DMS53 treated with DMSO at 0.1 percent for 48 hours (cell line): ENCODE measurements around the gene AHRR.
A peak's percentile ranks its signal among the peaks of the same experiment; 100 is the strongest.
"Not testable (repeated sequence)": the region's sequence is repeated elsewhere in the genome, so short reads cannot be mapped to it uniquely, and the experiment has no call there.

Experiments
- DNase-seq: peaks from one replicate; lab custom pipeline; 2025; ENCODE audit not compliant: unreplicated experiment; lab: John Stamatoyannopoulos, UW

Gene AHRR

DNA sequence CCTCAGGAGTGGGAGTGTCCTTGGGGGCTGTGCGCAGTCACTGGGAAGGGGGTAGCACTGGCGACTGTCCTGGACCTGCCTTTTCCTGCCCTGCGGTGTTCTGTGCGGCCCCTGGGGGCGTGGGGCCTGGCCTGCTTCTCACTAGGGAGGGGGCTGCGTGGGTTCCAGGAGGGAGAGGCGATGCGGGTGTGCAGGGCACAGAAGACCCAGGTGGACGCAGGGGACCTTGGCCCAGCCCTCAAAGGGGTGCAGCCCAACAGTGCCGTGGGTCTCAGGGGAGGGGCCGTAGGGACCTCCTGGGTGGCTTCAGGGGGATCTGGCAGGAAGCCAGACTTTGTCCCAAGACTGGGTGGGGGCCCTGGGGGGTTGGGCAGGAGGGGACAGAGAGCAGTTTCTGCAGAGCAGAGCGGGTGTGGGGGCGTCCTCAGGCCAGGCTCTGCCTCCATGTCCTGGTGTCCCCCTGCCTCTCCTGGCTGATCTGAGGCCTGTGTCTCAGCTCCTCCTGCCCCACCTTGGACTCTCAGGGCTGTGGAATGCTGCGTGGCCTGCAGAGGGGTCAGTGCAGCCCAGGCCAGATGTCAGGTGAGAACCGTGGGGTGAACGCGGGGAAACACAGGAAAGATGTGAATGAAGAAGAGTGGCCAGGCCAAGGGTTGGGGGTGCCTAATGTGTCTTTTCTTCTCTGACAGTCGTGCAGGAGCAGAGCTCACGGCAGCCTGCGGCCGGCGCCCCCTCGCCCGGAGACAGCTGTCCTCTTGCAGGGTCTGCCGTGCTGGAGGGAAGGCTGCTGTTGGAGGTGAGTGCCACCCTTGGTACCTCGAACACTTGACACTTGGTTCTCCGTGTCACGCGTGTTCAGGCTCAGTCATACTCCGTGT is 54.6 kb downstream of the AHRR start:
- DNase-seq, result no peak

- no peak for DNase-seq
These were observed 55.3 kb downstream of the AHRR start for GRCh38 chr5:376799-377325.

- DNase-seq, result no peak
These were observed 55.9 kb downstream of the AHRR start for GRCh38 chr5:377326-377981.

- peak; percentile 86 for DNase-seq
These were observed 56.9 kb downstream of the AHRR start for GRCh38 chr5:378301-378891.

GRCh38 chr5:378976-379742 is 57.6 kb downstream of the AHRR start:
- DNase-seq, result no peak

GRCh38 chr5:380701-381309 is 59.3 kb downstream of the AHRR start:
- DNase-seq, result no peak

- no peak for DNase-seq
These were observed 61.6 kb downstream of the AHRR start for GRCh38 chr5:383066-383465.

DNA sequence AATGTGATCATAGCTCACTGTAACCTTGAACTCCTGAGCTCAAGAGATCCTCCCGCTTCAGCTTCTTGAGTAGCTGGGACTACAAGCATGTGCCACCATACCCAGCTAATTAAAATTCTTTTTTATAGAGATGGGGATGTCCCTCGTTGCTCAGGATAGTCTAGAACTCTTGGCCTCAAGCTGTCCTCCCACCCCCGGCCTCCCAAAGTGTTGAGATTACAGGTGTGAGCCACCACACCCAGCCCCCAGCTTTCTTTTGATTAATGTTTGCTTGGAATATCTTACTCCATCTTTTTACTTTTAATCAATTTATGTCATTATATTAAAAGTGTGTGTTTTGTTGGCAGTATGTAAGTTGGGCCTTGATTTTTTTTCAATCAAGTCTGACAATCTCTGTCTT is 62.1 kb downstream of the AHRR start:
- no peak for DNase-seq

DNA sequence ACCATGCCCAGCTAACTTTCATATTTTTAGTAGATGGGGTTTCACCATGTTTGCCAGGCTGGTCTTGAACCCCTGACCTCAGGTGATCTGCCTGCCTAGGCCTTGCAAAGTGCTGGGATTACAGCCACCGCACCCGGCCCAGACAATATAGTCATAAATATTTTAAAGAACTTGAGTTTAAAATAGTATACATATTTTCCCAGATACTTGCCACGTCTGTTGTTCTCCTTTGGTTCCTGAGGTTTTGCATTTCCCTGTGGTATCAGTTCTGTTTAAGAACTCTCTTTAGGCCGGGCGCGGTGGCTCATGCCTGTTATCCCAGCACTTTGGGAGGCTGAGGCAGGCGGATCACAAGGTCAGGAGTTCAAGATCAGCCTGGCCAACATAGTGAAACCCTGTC is 63.1 kb downstream of the AHRR start:
- not testable (repeated sequence) for DNase-seq

DNA sequence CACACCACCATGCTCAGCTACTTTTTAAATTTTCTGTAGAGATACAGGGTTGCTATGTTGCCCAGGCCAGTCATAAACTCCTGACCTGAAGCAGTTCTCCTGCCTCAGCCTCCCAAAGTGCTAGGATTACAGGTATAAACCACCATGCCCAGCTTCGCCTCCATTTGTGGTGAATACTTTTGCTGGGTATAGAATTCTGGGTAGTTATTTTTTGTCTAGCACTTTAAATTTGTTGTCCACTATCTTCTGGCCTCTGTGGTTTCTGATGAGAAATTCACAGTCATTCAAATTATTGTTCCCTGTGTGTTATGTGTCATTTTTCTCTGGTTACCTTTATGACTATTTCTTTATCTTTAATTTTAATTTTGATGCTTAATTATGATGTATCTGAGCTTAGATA is 63.8 kb downstream of the AHRR start:
- DNase-seq, result no peak

DNA sequence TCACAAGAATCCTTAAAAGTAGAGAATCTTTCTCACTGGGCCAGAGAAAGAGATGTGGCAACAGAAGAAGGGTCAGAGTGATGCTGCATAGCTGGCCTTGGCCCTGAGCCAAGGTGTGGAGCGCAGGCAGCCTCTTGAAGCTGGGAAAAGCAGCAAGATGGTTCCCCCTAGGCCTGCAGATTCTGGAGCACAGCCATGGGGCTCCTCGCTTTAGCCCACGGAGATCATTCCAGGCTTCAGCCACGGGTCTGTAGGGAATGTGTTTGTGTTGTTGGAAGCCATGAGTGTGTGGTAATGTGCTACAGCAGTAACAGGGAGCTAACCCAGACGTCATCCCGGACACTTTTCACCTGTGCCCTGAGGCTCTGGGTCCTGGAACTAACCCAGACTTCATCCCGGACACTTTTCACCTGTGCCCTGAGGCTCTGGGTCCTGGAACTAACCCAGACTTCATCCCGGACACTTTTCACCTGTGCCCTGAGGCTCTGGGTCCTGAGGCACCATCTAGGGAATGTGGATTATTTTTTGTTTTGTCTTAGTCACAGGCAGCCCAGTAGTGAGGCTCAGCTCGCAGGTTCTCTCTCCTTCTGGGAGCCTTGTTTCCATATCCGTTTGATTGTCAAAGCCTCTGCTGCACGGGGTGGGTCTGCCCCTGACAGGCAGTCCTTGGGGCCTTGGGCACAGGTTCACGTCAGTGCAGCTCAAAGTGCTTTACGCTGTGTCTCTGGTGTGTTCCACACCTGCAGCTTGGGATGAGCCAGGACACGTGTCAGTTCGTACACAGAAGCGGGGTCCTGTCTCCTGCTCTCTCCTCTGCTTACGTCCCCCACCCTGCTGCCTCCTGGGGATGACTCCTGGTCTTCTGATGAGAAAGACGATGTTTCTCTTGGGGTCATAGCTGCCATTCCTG is 65.2 kb downstream of the AHRR start:
- DNase-seq, result no peak

GRCh38 chr5:387491-388265 is 66.2 kb downstream of the AHRR start:
- no peak for DNase-seq

DNA sequence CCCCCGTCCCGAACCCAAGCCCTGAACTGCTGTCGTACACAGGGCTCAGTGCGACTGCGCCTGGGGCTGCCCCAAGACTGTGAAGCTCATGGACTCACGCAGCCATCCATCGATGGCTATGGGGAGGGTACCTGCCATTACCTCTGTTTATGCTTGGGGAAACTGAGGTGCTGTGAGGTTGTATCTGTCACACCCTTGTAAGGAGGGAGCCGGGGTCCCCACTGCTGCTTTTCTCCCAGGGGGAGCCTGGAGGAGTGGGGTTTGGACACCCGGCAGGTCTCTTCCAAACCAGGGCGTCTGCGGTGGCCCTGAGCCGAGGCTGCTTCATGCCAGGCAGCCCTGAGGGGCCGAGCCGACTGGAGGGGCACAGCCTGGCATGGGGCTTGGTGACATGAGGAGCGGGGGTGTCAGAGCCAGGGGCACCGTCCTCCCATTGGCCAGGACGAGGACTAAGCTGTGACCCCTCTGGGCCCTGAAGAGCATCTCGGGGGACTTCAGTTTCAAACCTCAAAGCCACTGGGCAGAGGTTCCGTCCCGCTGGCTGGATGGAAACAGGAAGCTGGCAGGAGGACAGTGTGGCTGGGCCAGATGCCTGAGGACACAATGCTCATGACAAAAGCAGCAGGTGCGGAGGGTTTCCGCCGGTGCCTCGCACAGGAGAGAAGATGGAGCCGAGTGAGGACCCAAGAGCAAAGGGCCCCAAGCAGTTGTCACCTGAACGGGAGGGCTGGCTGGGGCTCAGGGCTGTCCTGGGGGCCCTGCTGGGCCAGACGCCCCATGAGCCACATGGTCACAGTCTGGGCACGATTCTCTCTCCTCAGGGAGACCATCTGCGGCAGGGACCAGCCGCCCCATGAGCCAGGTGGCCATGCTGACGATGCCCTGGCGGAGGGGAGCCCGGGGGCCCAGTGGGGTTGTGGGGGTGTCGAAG is 67.0 kb downstream of the AHRR start:
- DNase-seq, result no peak

DNA sequence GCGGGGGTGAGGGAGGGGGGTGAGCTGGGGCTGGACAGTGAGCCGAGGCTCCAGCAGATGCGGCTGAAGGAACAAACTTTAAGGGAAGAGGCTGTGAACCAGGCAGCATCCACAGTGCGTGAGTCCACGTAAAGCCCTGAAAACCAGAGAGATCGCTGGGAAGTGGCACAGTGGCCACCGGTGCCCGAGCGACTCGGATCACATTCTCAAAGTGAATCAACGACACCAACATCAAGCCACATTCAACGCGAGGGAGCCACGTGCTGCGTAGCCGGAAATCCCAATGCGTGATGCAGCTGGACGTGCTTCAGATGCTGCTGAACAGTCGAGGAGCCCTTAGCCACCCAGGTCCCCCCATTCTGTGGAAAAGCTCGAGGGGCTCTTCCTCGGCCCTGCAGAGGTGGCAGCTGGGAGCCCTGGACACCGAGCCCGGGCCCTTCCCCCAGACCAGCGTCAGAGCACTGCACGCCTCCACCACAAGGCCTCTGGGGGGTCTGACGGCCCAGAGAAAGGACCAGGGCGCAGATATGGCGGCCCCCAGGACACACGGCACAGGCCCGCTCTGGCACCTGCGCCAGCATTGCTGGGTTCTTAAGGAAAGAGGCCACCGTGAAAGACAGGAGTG is 67.8 kb downstream of the AHRR start:
- no peak for DNase-seq

- DNase-seq, result no peak
These were observed 68.5 kb downstream of the AHRR start for GRCh38 chr5:389891-390622.

DNA sequence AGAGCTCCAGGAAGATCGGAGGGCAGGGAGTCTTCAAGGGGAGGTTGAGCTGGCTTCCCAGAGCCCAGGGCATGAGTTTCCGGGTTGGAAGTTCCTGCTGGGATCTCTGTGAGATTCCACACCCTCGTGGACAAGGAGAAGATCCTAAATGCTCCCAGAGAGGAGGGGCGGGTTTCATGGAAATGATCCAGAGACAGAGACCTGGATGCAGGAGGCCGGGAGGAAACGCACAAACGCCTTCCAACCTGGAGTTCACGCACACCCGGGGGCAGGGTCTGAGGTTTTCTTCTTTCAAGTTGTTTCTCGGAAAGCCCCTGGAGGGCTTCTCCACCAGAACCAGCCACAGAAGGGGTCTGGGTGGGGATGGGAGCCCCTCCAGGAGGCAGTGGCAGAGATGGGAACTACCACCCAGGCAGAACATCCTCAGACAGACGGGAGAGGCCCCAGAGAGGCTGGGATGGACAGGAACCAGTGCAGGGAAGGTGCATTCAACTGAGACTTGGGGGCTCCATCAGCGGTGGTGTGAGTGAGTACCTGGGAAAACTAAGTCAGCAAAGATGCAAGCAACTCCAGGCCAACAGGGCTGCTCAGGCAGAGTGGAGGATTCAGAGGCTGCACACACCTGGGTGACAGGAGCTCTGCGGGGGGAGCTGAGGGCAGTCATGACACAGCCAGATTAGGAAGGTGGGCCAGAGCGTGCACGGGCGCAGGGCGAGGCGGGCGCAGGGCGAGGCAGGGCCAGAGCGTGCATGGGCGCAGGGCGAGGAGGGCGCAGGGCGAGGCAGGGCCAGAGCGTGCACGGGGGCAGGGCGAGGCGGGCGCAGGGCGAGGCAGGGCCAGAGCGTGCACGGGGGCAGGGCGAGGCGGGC is 69.3 kb downstream of the AHRR start:
- no peak for DNase-seq
